CD14-positive monocyte (primary cell): Measurements from ENCODE around the gene ANKRD39. TPM values are rescaled to one million over a fixed set of nuclear protein-coding genes. Genes with fewer than 3 reads are reported as not detected.

Experiments used
- DNase-seq, 3 donors: peaks; one replicate each; pipeline ENCODE4 v3.0.0-alpha.2; 2011 to 2022
- H2AFZ ChIP-seq: 2 replicates; pipeline ENCODE4 v1.6.0; 2012; ENCODE audit warnings: mild to moderate bottlenecking, low read depth, low read length, inconsistent platforms; ENCODE audit not compliant: insufficient read depth, poor library complexity, severe bottlenecking
- H3K27ac ChIP-seq, 2 donors: 1 replicate in 1 of 2; 2 replicates in 1 of 2; pipeline ENCODE4 v1.5.1; 2012 to 2013; ENCODE audit warnings: low read length in 2 of 2, control low read depth in 1 of 2, inconsistent platforms in 1 of 2, low read depth in 1 of 2, mild to moderate bottlenecking in 1 of 2
- H3K27me3 ChIP-seq, 2 donors: one replicate each; pipeline versions ENCODE4 v1.6.0 to v1.6.1; 2011 to 2013; ENCODE audit warnings: low read length in 2 of 2; ENCODE audit not compliant: control insufficient read depth in 2 of 2, insufficient read depth in 2 of 2
- H3K36me3 ChIP-seq, 2 donors: replicated peaks in 1 of 2; 1 replicate in 1 of 2; 2 replicates in 1 of 2; pipeline versions ENCODE4 v1.5.1 to v1.6.1; 2012 to 2013; ENCODE audit warnings: low read length in 2 of 2, control low read depth in 1 of 2, inconsistent platforms in 1 of 2, mild to moderate bottlenecking in 1 of 2; ENCODE audit not compliant: insufficient read depth in 2 of 2, control insufficient read depth in 1 of 2
- H3K4me1 ChIP-seq, 2 donors: 1 replicate in 1 of 2; 2 replicates in 1 of 2; pipeline versions ENCODE4 v1.5.1 to v1.6.1; 2012 to 2013; ENCODE audit warnings: low read length in 2 of 2, control low read depth in 1 of 2, inconsistent platforms in 1 of 2, mild to moderate bottlenecking in 1 of 2, moderate library complexity in 1 of 2; ENCODE audit not compliant: insufficient read depth in 2 of 2, control insufficient read depth in 1 of 2
- H3K4me2 ChIP-seq: replicated peaks from 2 replicates; pipeline ENCODE3; 2012; ENCODE audit warnings: low read length, moderate library complexity, mild to moderate bottlenecking; ENCODE audit not compliant: poor library complexity, severe bottlenecking; ENCODE audit errors: extremely low read depth
- H3K4me3 ChIP-seq, 3 experiments: fragments of 200-600 bp in 1 of 3; sonication (generic) in 1 of 3; replicated peaks in 1 of 3; 1 replicate in 2 of 3; 2 replicates in 1 of 3; pipeline ENCODE4 v1.5.1; 2011 to 2013; ENCODE audit warnings: low read length in 3 of 3, mild to moderate bottlenecking in 3 of 3, control low read depth in 2 of 3, low read depth in 2 of 3, inconsistent platforms in 1 of 3, moderate library complexity in 1 of 3
- H3K79me2 ChIP-seq: 2 replicates; pipeline ENCODE4 v1.6.0; 2012; ENCODE audit warnings: mild to moderate bottlenecking, control low read depth, inconsistent platforms, low read length, moderate library complexity; ENCODE audit not compliant: insufficient read depth
- H3K9ac ChIP-seq: 2 replicates; pipeline ENCODE4 v1.6.0; 2017; ENCODE audit warnings: low read length, mild to moderate bottlenecking; ENCODE audit not compliant: insufficient read depth, poor library complexity, severe bottlenecking
- H3K9me3 ChIP-seq, 2 donors: replicated peaks in 1 of 2; 1 replicate in 1 of 2; 2 replicates in 1 of 2; pipeline versions ENCODE4 v1.5.1 to v1.6.1; 2012 to 2013; ENCODE audit warnings: low read length in 2 of 2, control low read depth in 1 of 2; ENCODE audit not compliant: control insufficient read depth in 1 of 2, insufficient read depth in 1 of 2
- H4K20me1 ChIP-seq: 2 replicates; pipeline ENCODE4 v1.6.0; 2012; ENCODE audit warnings: mild to moderate bottlenecking, low read length, control low read depth, moderate library complexity; ENCODE audit not compliant: insufficient read depth
- H3K27ac Mint-ChIP-seq, 7 donors: one replicate each; pipeline ENCODE4 v1.8.0; 2020; ENCODE audit warnings: mild to moderate bottlenecking in 7 of 7, mixed read lengths in 7 of 7, moderate library complexity in 6 of 7, inconsistent platforms in 2 of 7
- H3K27me3 Mint-ChIP-seq, 3 donors: one replicate each; pipeline ENCODE4 v1.8.0; 2021 to 2022; ENCODE audit warnings: low read depth in 3 of 3, mild to moderate bottlenecking in 3 of 3, mixed read lengths in 3 of 3, moderate library complexity in 3 of 3, inconsistent platforms in 1 of 3
- H3K36me3 Mint-ChIP-seq, 2 donors: one replicate each; pipeline ENCODE4 v1.8.0; 2020; ENCODE audit warnings: mixed read lengths in 2 of 2, inconsistent platforms in 1 of 2, mild to moderate bottlenecking in 1 of 2
- H3K4me1 Mint-ChIP-seq: one replicate; pipeline ENCODE4 v1.8.0; 2020; ENCODE audit warnings: mild to moderate bottlenecking, mixed read lengths
- H3K4me3 Mint-ChIP-seq, 2 donors: one replicate each; pipeline ENCODE4 v1.8.0; 2020; ENCODE audit warnings: mild to moderate bottlenecking in 2 of 2, mixed read lengths in 2 of 2, moderate library complexity in 1 of 2
- H3K9me3 Mint-ChIP-seq, 7 donors: one replicate each; pipeline ENCODE4 v1.8.0; 2020 to 2022; ENCODE audit warnings: mixed read lengths in 7 of 7, mild to moderate bottlenecking in 6 of 7, moderate library complexity in 6 of 7, inconsistent platforms in 2 of 7
- WGBS: methylation state at CpG from one replicate; pipeline ENCODE4 v1.1.5; 2013; ENCODE audit warnings: missing lambda C conversion rate; ENCODE audit not compliant: insufficient coverage; 5-methylcytosine and 5-hydroxymethylcytosine counted together
- intact Hi-C, 2 donors: fragments of 100-400 bp; cut with micrococcal nuclease; formaldehyde crosslinking; loops; one replicate each; pipeline versions ENCODE4 v1.15.0 to v1.15.1; 2023
- polyA plus RNA-seq, 3 donors: library from polyadenylated mRNA; depleted of rRNA in 1 of 3; unstranded in 2 of 3; stranded (reverse) in 1 of 3; fragments of 300-500 nt in 2 of 3; fragments of >200 nt in 1 of 3; fragmentation: Illumina TruSeq in 2 of 3; gene quantifications; 1 replicate in 2 of 3; 2 replicates in 1 of 3; pipeline ENCODE4 v1.2.3, GENCODE V29; 2012 to 2021
- TF ChIP-seq, protein P1 (sequence below): fragments of 200-600 bp; IDR thresholded peaks from one replicate; pipeline ENCODE4 v1.8.0; 2022; ENCODE audit warnings: antibody characterized with exemption, mild to moderate bottlenecking

ANKRD39 gene
- polyA plus RNA-seq, 3 donors, result 6.2 to 9.7 (median 9.0) TPM

DNA sequence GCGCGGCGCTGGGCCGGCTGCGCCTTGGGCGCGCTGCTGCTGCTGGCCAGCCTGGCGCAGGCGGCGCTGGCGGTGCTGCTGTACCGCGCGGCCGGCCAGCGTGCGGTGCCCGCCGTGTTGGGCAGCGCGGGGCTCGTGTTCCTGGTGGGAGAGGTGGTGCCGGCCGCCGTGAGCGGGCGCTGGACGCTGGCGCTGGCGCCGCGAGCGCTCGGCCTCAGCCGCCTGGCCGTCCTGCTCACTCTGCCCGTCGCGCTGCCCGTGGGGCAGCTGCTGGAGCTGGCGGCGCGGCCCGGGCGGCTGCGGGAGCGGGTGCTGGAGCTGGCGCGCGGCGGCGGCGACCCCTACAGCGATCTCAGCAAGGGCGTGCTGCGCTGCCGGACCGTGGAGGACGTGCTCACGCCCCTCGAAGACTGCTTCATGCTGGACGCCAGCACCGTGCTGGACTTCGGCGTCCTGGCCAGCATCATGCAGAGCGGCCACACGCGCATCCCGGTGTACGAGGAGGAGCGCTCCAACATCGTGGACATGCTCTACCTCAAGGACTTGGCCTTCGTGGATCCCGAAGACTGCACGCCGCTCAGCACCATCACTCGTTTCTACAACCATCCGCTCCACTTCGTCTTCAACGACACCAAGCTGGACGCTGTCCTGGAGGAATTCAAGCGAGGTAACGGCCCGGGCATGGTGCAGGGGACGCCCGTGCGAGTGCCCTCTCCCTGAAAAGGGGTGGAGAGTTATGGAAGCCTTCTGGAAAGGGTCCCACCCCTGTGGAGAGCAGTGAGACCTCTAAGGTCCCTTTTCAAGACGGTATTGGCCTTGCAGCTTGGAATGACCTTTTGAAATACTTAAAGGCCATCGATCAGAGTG lies 40.7 kb downstream of the ANKRD39 start:
- peaks cover 16% of the 10 kb centered on the region for H3K79me2 ChIP-seq
- H3K4me3 ChIP-seq, result peak overlapping the region; percentile 19 to 73 (median 51)
- peak in 1 of 3 donors; percentile 30 for DNase-seq
- intact Hi-C loops, result loop anchor here (5.0 to 10.0 kb wide), 3 partner anchors 40 to 55 kb away; partner anchors contain the start of genes ANKRD39 (in 2 of the 2) and CNNM4 (in 2 of the 2)
- 5% methylated on average over 80 of the region's 89 CpGs for WGBS
- no peaks in the 10 kb centered on the region for H3K9me3 ChIP-seq
- Mint-ChIP-seq H3K4me1 (peaks cover 55% of the 10 kb centered on the region), H3K4me3 (peak overlapping the region; percentile 77 to 88), H3K27me3 (peaks cover 8 to 14% (median 10%) of the 10 kb centered on the region in 3 donors), H3K36me3 (peaks cover 33 to 38% of the 10 kb centered on the region in 2 donors), H3K9me3 (no peaks in the 10 kb centered on the region), H3K27ac (no peak overlapping the region)
- peaks cover 22 to 35% of the 10 kb centered on the region in 2 donors for H3K4me1 ChIP-seq
- H3K27me3 ChIP-seq, result no peaks in the 10 kb centered on the region
- H4K20me1 ChIP-seq, result peaks cover 48% of the 10 kb centered on the region
- H3K4me2 ChIP-seq, result peak overlapping the region; percentile 96
- TF ChIP-seq, protein P1, sequence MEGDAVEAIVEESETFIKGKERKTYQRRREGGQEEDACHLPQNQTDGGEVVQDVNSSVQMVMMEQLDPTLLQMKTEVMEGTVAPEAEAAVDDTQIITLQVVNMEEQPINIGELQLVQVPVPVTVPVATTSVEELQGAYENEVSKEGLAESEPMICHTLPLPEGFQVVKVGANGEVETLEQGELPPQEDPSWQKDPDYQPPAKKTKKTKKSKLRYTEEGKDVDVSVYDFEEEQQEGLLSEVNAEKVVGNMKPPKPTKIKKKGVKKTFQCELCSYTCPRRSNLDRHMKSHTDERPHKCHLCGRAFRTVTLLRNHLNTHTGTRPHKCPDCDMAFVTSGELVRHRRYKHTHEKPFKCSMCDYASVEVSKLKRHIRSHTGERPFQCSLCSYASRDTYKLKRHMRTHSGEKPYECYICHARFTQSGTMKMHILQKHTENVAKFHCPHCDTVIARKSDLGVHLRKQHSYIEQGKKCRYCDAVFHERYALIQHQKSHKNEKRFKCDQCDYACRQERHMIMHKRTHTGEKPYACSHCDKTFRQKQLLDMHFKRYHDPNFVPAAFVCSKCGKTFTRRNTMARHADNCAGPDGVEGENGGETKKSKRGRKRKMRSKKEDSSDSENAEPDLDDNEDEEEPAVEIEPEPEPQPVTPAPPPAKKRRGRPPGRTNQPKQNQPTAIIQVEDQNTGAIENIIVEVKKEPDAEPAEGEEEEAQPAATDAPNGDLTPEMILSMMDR, result no peak
- H3K27ac ChIP-seq, result no peak overlapping the region
- H3K36me3 ChIP-seq, result peaks cover 4 to 15% of the 10 kb centered on the region in 2 donors
- peak overlapping the region; percentile 43 for H3K9ac ChIP-seq
- H2AFZ ChIP-seq, result peak overlapping the region; percentile 15

GRCh38 chr2:96816127-96816835 lies 41.5 kb downstream of the ANKRD39 start, which contains the start of gene CNNM3:
Gene CNNM3, plus strand, starts transcription at chr2:96816268. Its CDS starts 10 bp downstream, at chr2:96816278.
- peaks cover 10 to 12% (median 10%) of the 10 kb centered on the region in 3 donors for H3K27me3 Mint-ChIP-seq
- Histone ChIP-seq H3K9ac (peak within 1 kb of the TSS; percentile 70), H3K79me2 (peaks cover 16% of the 10 kb centered on the region), H3K9me3 (no peaks in the 10 kb centered on the region), H3K4me1 (peaks cover 22 to 35% of the 10 kb centered on the region in 2 donors), H2AFZ (peak within 1 kb of the TSS; percentile 98), H3K4me3 (peak within 1 kb of the TSS; percentile 51 to 93 (median 83)), H3K36me3 (peaks cover 4 to 11% of the 10 kb centered on the region in 2 donors), H3K27me3 (no peaks in the 10 kb centered on the region), H3K27ac (peak within 1 kb of the TSS in 1 of 2 donors; percentile 69), H4K20me1 (peaks cover 44% of the 10 kb centered on the region), H3K4me2 (peak within 1 kb of the TSS; percentile 96)
- H3K9me3 Mint-ChIP-seq, result no peaks in the 10 kb centered on the region
- peak within 1 kb of the TSS; percentile 86 to 93 for H3K4me3 Mint-ChIP-seq
- TF ChIP-seq, protein P1, result peak; percentile 79
- WGBS, result under 1% methylated on average over 103 of the region's 103 CpGs
- H3K36me3 Mint-ChIP-seq, result peaks cover 31 to 34% of the 10 kb centered on the region in 2 donors
- H3K4me1 Mint-ChIP-seq, result peaks cover 53% of the 10 kb centered on the region
- peak within 1 kb of the TSS in 6 of 7 donors; percentile 33 to 70 (median 68) for H3K27ac Mint-ChIP-seq
- peak; percentile 86 to 88 (median 87) for DNase-seq
- intact Hi-C loops, result loop anchor here (5.0 to 10.0 kb wide), 3 partner anchors 41 to 54 kb away; partner anchors contain the start of genes ANKRD39 (in 2 of the 2) and CNNM4 (in 2 of the 2)
